Activated T-cell treated with anti-CD3 and anti-CD28 coated beads for 1 hour (primary cell): ENCODE results near the gene ODF2L.

Experiments used
- DNase-seq: peaks from one replicate; pipeline ENCODE4 v3.0.0-alpha.2; 2020; ENCODE audit warnings: low read depth

Gene ODF2L

GRCh38 chr1:86395751-86396497 lies at the start of gene ODF2L:
Gene ODF2L, minus strand, starts transcription at chr1:86396323. Its CDS starts 9,296 bp downstream, at chr1:86387027.
- DNase-seq = peak; percentile 78

DNA sequence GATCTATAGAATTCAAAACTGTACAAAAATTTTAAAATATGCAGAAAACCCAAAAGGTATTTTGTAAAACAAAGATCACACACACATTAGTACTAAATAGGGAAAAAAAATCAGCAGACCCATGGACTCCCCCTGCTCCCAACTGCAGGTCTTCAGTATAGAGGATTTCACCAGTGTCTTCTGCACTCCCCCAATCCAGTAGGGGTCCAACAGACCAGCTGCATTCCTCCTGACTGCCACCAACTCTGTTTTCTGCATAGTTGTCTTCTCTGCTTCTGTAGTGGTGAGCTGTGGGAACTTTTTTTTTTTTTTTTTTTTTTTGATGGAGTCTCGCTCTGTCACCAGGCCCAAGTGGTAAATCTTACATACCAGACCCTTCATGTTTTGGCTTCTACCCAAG lies 49.8 kb upstream of the ODF2L start:
- DNase-seq = no peak

DNA sequence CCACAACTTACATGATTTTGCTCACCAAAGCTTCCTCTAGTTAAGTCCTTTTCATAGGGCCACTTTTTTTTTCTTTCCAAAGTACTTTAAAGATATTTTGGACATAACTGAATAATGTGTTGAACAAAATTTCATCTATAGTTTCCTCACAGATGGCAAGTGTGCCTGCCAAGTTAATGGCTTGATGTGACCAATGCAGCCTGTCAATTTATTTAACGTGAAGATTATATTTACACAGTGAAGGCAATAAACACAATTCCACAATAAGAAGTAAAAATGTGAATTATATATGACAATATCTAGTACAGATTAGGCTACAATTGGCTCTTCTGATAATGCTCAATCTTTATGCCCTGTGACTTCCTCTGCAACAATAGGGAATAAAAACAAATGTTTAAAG lies 45.9 kb upstream of the ODF2L start:
- DNase-seq = no peak

DNA sequence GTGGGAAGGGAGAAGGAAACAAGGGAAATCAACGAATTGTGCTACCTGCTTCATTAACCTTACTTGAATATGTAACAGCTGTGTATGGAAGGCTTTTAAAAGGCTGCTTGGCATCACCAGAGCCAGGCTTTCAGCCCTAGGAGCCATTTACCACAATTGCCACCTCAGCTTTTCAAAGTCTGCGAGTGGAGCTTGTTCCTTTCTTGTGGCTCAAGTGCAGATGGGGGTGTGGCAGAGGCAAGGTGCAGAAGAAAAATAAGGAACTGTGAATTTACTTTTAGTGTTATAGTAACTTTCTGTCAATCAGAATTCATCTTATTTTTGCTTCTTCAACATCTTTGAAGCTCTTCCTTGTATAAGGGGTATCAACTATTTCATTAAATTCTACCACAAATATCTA lies 45.5 kb upstream of the ODF2L start:
- DNase-seq = no peak

DNA sequence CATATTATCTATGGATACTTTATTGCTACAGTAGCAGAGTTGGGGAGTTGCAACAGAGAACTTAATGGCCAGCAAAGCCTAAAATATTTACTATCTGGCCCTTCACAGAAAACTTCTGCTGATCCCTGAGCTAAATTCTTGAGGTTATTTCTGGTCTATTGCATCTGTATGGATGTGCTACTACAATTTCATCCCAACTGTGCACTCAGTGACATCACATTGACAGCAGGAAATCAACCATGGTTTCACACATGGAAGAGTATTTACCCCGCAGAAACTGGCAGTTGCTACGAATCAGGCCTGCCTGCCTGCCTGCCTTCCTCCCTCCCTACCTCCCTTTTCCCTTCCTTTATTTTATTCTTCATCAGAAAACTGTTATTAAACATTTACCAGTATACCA lies 39.9 kb upstream of the ODF2L start:
- DNase-seq = no peak

DNA sequence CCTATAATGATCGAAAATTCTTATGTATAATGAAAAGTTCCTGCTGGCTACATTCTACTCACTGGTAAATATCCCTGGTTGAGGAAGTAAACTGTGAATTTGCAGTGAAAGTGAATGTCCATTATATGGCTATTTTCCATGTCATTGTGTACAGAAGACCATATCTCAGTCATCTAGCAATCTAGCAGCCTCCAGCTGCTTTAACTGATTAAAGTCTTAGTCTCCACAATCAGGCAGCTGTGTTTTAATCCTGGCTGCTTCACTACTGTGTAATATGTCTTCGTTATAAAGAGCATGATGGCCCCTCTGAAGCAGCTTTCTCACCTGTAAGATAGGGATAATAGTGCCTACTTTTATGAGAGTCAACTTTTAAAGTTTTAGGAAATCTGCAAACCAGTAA lies 39.2 kb upstream of the ODF2L start:
- DNase-seq = no peak

DNA sequence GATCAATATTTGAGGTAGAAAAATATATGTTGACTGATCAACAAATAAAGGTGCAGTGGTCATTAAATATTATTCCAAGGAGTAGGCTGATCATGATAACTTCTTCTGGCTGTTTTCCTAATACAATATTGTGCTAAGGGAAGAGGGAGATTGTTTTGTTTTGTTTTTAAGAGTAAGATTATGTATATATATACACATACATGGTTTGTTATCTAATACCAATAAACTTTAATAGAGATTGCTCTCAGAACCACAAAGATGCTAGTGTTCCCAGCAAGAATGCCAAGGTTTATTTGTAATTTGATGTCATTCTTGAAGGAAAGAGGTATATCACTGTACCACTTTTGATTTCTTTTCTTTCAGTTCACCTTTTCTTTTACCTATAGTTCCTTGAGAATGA lies 37.9 kb upstream of the ODF2L start:
- no peak for DNase-seq

GRCh38 chr1:86430376-86430775 lies 34.3 kb upstream of the ODF2L start:
- DNase-seq = no peak

- DNase-seq = no peak
Measured at GRCh38 chr1:86429835-86430234, 33.7 kb upstream of the ODF2L start.

GRCh38 chr1:86429122-86429725 lies 33.1 kb upstream of the ODF2L start:
- DNase-seq = no peak

- no peak for DNase-seq
Measured at GRCh38 chr1:86423873-86424272, 27.8 kb upstream of the ODF2L start, which contains the start of gene CLCA2. Gene CLCA2, plus strand, starts transcription at chr1:86424171. Its CDS starts 77 bp downstream, at chr1:86424248.

DNA sequence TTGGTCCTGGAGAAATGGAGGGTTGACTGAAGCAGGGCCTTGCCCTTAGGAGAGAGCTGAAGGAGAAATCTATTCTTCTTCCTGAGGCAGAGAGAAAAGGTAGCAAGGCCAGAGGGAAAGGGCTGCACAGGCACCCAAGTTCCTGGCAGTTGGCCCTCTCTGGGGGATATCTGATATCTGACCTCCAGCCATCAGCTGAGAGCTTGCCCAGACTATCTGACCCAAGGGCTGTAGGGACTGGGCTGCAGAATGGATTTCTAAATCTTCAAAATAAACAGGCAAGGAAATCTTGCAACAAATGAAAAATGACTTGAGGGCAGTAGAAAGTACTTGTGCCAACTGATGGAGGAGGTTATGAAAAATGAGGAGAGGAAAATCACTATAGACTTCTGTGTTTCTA lies 27.4 kb upstream of the ODF2L start:
- DNase-seq = no peak

- DNase-seq = no peak
Measured at GRCh38 chr1:86421601-86422280, 25.6 kb upstream of the ODF2L start.

DNA sequence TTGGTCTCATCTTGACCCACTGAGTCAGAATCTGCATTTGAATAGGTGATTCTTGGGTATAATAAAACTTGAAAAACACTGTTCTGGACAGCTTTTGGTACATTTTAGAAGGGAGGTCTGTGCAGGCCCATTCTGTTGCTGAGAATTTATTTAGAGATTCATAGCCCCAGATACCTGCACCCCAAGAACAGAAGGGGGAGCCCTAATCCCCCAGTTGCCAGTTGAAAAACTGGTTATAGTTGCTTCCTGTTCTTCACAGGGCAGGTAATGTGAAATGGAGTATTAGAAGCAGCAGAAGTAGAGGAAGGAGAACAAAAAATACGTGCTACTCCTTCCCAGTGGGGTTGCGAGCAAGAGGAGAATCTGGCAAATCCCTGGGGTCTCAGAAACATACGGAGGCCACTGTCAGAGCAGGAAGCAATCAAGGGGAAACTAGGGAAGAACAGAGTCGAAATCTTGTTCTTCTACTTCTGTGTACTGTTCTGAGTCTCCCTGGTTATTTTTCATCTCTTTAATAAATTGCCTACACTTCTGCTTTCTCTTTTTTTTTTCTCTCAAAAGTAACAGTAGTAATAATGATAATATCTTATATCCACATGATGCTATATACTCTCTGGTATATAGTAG lies 23.3 kb upstream of the ODF2L start:
- peak; percentile 14 for DNase-seq

- DNase-seq = no peak
Measured at GRCh38 chr1:86416343-86416742, 20.2 kb upstream of the ODF2L start.

GRCh38 chr1:86410879-86411278 lies 14.8 kb upstream of the ODF2L start:
- DNase-seq = no peak

DNA sequence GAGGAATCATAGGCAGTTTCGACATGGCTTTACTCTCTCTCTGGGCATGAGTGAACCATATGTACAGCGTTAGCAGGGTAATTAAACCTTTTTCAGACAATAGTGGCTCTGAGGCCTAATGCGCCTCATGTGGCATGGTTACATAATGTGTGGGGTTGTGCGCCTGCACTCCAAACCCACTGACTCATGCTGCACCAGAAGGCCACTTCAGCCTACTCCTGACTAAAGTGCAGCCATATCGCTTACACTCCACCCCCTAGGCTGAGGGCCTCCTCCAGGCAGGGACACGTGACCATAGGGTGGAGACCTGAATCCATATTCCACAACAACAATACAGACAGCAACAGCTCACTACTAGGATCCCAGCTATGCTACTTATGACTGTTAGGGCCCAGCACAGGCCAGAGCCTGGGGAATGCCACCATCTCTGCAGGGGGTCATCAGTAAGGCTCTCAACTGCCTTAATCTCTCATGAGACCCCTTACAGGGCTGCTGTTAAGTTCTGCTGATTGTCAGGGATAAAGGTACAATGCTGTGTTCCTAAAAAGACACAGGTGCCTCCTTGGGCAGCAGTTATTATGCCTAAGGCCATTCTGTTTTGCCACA lies 13.4 kb upstream of the ODF2L start:
- DNase-seq = no peak

GRCh38 chr1:86396498-86396890 lies 371 bp upstream of the ODF2L start:
- no peak for DNase-seq

GRCh38 chr1:86394416-86394815 lies 1.7 kb downstream of the ODF2L start:
- DNase-seq = no peak

DNA sequence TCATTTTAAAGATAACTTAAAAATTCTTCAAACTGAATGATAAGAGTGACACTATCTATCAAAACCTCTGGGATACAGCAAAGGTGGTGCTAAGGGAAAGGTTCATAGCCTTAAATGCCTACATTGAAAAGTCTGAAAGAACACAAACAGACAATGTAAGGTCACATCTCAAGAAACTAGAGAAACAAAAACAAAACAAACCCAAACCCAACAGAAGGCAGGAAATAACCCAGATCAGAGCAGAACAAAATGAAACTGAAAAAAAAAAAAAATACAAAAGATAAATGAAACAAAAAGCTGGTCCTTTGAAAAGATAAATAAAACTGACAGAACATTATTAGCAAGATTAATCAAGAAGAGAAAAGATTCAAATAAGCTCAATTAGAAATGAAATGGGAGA lies 6.8 kb downstream of the ODF2L start:
- no peak for DNase-seq

DNA sequence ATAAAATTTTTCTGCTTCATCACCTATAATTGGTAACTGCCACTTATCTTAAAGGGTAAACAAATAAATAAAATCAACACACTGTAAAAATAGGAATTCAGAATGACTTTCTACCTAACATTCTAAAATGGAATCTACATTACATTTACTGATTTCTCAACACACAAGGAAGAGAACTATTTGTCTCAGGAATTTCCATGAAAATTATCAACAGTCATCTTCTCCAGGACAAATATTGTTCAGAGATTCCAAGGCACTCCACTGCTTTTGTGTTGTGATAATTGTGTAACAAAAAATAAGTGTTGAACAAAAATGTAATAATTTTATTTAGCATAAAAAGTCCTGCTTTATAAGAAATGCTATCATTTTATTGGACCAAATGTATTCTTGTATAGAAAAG lies 7.3 kb downstream of the ODF2L start:
- DNase-seq = no peak

- DNase-seq = no peak
Measured at GRCh38 chr1:86387916-86388627, 8.1 kb downstream of the ODF2L start.
